Esophagus mucosa (tissue), 1 donor: Measurements from ENCODE around the gene ZDHHC9. TPM values are rescaled to one million over a fixed set of nuclear protein-coding genes. Genes with fewer than 3 reads are reported as not detected.

Experiments used
- ATAC-seq: fragments of 200-7000 bp; cut with Tn5 transposase; one replicate; pipeline ENCODE4 v1.9.1; 2020
- total RNA-seq: library from RNA; stranded (reverse); gene quantifications from one replicate; pipeline ENCODE4 v1.2.4, GENCODE V29; 2023
- donor health status: DM: yes; HTN: yes; CAD: no.

The ZDHHC9 gene
- total RNA-seq, 1 donor from 2014 or later = 12.8 TPM

DNA sequence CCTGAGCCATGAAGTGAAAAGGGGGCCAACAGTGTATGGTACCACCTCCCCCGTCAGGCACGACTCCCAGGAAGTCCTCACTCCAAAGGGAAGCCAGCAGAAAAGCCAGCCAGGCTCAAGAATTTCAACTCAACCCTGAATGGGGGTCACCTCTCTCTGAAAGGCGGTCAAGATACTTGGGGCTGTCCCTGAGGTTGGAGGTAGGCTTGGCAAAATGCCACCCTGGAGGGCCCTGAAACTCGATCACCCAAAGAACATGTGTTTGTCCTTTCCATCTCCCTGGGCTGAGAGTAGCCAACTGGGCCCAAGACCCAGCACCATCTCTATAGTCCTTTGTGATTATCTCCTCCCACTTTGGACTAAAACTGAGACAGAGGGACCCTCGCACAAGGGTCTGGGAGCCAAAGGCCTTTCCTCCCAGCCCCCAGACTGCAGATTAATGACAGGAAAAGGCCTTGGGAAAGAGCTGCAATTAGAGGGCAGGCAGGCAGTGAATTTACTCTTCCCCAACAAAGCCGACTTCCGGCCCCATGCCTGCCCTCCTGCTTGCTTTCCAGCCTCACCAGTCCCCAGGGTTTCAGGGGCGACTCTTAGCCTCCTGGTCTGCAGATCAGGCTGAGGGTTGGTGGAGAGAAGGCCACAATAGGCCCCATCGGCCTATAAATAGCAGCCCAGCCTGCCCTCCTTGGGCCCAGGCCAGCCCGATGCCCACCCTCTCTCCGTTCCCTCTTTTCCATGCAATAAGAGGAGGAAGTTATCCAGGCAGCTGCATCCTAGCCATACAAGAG, 58.3 kb downstream of the ZDHHC9 start:
- ATAC-seq = no peak

DNA sequence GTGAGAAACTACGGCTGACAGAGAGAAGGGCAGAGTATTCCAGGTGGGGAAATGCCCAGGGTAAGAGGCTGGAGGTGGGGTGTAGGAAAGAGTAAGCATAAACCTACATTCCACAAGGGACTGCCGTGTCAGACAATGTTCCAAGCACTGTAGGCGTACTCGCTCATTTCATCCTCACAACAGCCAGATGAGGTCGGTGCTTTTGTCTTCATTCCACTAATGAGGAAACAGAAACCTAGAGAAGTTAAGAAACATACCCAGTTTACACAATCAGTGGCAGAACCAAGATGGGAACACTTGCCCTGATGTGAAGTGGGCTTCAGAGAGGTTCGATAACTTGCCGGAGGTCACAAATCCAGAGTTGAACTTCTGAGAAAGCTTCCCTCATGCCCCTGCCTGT, 59.3 kb downstream of the ZDHHC9 start:
- no peak for ATAC-seq

DNA sequence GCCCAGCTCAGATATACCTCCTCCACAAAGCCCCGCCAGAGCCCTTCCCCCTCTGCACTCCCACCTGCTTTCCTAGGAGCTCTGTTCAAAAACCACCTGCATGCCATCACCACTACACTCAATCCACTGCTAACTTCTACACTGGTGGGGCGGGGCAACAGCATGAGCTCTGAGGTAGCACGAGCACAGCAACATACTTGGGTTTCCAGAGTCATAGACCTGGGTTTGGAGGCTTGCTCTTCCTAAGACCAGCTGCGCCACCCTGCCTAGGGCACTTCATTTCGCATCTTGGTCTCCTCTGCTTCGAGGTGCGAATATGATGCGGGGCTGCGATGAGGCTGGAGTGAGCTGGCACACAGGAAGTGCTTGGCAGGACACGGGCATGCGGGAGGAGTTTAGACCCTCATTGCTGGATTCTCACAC, 60.4 kb downstream of the ZDHHC9 start:
- ATAC-seq = no peak

DNA sequence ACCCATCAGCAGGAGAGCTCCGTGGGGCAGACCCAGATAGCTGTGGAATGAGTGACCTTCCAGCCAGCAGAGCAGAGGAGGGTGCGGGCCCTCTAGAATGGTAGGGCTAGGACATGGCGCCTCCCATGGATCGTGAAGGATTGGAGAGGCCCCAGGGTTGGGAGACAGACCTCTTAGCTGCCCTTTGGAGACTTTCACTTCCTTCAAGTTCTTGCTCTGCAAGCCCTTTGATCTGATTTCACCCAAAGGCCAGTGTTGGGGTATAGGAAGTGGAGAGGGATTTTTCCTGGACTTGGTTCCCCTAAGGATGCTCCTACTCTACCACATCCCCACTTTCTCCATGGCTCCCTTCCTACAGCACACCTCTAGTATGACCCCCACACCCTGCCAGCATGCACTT, 61.0 kb downstream of the ZDHHC9 start:
- ATAC-seq = no peak

DNA sequence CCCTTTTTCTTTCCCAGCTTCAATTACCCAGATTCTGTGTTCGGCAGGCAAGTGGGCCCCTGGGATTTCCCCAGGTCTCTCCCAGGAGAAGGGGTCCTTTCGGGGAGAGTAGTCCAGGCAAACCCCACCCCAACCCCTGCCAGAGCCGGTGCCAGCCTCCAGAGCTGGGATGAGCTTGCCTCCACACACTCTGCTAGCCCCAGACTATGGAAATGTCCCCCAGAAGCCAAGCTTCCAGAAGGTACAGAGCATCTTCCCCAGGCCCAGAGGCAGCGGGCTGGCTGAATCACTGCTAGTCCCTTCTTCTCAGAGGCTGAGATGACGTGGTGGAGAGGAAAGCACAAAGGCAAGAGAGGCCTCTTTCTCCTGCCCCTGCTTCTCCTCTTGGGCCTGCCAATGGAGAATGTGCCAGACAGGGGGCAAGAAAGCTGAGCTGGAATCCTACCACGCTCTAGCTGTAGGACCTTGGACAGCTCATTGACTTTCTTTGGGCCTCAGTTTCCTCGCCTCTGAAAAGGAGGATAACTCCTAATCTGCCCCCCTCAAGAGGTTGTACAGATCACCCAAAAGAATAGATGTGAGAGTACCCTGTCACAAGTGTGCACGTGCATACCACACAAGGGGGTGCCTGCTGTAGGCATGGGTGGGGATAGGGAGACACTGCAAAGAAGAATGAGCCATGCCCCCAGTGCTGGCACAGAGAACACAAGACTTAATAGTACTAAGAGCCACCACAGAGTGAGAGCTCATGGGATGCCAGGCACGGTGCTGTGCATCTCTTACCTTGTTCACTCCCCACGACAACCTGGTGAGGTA, 61.8 kb downstream of the ZDHHC9 start:
- ATAC-seq = no peak

DNA sequence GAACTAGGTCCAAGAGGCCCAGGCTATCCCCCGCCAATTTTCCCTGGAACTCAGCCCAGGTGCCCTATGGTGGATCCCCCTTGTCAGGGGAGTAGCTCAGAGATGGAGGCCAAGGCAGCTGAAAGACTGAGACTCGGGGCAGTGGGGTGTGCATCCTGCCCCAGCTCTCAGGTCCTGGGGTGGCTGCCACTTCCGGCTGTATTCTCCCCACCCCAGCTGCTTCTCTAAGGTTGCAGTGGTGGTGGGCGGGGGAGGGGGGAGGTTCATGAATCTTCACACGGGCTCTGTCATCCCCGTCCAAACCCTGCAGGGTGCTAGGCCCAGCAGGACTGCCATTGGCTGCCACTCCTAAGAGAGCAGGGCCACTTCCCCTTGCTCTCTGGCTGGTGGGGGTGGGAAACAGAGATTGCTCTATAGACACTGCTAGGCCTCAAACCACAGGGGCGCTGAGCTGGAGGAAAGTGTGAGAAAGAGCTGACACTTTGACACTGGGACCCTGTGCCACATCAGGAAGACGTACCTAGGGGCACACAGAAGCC, 62.5 kb downstream of the ZDHHC9 start:
- peak; percentile 59 for ATAC-seq

DNA sequence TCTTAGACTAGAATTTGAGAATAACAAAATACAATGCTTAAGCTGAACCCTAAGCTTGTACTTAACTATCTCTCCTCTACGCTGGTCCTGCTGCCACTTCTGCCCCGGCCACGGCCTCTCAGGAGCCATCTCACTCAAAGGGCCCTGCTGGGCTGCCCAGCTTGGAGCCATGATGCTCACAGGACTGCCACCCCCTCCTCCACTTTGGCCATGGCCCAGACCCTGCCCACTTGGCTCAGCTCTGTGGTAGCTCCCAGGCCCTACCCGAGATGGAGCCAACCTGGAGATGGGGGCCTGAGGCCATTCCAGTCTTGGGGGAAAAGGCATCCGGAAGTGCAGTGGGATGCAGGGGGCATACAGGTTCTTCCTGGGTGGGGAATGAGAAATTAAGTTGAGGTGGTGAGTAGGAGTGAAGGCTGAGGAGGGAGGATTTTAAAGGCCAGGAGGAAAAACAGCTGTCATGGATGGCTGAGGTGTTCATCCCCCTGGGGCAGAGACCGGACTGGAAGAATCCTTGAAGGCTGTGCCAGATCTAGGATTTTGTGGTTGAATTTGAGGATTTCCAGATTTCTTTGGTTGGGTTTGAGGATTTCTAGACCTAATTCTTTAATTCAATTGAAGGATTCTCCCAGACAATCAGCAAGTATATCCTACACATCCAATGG, 63.1 kb downstream of the ZDHHC9 start:
- no peak for ATAC-seq

DNA sequence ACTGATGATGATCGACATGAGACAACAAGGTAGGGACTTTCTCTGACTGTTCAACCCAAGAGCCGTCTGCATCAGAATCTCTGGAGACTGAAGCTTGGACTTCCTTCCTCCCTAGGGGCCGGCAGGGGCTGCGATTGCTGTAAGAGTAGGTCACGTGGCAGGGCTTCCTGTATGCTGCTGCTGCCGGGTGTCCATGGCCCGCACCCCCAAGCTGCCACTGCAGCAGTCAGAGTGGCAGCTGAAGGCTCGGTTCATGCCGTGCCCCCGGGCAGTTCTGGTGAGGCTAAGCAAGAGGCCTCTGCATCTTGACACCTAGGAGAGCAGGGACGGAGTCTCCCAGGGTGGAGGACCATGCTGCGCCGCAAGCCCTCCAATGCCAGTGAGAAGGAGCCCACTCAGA, 63.9 kb downstream of the ZDHHC9 start, which contains the start of gene SASH3:
SASH3 (plus strand) TSS at position 203 of the 400 bp plus-strand sequence; CDS start at position 352, 149 bp downstream.
- peak; percentile 45 for ATAC-seq

DNA sequence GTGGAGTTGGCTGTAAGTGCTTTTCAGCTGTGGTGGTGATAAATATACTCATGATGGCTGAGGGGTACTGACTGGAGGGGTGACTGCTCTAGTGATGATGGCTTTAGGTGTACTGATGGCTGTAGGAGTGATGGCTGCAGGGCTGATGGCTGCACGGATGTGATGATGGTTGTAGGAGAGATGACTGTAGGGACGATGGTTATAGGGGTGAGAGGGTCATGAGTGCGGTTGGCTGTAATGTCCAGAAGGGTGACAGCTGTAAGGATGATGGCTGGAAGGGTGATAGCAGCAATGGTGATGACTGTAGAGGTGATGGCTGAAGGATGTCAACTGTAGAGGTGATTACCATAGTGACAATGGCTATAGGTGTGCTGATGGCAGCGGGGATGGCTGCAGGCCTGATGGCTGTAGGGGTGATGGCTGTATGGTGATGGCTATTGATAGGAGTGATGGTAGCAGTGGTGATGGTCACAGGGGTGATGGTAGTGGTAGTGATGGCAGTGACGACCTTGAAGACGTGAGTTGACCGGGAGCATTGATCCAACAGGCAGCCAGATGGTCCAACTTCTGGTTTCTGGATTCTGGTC, 64.5 kb downstream of the ZDHHC9 start:
- ATAC-seq = no peak

DNA sequence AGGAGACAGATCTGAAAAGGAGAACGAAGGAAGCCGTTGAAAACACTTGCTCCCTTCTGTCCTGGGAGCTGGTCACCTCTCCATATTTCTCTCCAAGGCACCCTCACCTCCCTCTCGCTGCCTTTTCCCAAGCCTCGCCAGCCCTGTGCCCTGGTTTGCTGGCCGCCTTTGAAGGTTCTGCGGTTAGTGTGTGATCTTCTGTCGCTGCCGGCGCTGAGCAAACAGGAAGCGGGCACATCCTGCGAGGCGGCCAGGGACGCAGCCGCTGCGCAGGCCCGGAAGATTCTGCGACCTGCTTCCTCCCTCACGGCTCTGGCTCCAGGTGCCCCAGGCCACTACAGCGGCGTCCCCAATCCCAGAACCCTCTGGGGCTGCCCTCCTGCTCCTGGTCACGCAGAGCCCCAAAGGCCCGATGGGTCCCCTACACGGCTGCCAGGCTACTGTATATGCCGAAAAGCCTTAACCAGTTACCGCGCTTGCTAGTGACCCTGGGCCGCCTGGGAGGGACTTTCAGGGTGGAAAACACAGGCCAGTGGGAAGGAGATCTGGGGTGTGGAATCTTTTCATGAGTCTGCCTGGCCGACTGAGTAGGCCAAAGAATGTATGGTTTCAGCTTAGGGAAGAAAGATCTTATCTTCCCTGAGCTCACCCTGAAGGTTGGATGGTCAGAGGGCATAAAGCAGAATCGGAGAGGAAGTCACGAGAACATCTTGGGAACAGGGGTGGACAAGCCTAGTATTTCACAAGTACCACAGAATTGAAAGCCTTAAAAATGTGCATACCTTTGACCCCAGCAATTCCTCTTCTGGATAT, 66.3 kb downstream of the ZDHHC9 start:
- peak; percentile 48 for ATAC-seq

DNA sequence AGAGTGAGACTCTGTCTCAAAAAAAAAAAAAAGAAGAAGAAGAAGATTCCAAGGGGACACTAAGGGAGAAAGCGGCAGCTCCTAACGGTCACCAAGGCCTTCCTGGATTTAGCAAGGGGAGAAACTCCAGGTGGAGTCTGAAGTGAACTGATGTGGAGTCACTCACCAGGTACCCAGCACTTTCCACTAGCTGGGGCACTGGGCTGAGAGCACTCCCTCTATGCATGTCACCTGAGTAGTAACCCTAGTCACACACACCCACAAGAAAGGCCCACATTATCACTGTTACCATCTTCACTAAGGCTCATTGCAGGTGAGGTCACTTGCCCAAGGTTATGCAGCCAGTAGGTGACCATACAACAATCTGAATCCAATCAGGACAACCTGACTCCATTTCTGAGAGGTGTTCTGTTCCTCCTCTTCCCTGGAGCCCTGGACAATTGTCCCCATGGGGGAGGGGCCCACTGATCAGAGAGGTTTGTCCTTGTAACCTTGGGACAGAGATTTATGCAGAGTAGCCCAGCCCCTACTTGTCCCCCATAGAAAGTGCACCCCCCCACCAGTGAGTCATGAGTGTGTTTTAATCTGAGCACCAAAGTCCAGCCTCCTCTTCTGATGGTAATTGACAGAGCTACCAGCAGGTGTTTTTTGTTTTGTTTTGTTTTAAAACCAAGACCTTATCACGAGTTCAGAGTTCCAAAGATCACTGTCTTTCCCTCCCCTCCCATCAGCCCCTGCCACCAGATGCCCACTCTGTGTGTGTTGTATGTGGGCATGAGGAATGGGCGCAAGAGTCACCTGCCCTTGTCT, 69.8 kb downstream of the ZDHHC9 start:
- no peak for ATAC-seq

DNA sequence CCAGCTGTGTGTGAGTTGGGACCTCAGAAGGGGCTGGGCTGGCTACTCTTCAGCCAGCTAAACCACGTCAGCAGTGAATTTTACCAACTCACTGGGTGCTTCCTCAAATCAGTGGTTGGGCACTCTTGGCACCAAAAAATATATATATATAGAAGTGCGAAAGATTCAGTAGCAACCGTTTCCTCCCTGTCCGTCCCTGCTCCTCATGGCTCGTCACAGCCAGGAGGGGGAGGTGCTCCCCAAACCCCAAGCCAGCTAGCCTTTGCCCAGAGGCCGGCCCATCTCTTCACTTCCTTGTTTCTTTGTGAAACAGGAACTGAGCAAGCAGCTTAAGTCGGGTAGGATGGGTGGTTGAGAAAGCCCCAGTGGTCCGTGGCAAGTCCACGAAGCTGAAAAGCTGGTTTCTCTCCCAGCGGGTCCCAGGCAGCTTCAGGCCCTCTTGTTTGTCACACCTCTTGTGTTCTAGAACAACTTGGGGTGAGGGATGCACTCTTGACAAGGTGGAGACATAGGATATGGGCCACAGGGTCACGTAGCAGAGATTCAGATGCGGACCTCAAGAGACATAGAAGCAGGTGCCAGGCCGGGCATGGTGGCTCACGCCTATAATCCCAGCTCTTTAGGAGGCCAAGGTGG, 70.8 kb downstream of the ZDHHC9 start:
- peak; percentile 33 for ATAC-seq

DNA sequence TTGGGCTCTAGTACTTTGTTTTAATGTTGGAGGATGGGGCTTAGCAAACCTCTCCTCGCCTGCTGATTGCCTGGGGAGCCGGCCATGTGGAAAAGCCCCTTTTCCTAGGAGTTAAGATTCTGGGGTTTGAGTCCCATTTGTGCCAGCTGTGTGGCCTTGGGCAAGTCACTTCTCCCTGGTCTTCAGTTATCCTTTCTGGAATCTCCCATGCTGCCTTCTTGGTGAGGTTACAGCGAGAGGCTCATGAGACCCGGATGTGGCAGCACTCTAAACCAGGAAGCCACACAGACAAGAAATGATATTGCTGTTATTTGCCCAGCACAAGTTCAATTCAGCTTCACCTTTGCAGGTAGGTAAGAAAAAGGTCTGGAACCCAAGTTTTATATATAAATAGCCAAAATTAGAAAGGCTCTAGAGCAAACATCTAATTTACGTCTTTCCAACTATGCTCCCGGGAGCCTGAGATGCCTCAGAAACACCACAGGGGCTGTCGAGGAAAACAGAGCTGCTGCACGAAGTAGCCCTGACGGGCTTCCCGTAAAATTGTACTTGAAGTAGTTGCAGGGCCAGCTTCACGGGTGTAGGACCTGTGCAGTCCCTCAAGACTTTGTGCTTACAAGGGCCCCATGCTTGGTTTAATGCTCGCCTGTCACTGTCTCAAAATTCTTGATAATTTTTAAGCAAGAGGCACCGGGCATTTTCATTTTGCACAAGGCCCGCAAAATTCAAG, 72.3 kb downstream of the ZDHHC9 start:
- ATAC-seq = no peak

DNA sequence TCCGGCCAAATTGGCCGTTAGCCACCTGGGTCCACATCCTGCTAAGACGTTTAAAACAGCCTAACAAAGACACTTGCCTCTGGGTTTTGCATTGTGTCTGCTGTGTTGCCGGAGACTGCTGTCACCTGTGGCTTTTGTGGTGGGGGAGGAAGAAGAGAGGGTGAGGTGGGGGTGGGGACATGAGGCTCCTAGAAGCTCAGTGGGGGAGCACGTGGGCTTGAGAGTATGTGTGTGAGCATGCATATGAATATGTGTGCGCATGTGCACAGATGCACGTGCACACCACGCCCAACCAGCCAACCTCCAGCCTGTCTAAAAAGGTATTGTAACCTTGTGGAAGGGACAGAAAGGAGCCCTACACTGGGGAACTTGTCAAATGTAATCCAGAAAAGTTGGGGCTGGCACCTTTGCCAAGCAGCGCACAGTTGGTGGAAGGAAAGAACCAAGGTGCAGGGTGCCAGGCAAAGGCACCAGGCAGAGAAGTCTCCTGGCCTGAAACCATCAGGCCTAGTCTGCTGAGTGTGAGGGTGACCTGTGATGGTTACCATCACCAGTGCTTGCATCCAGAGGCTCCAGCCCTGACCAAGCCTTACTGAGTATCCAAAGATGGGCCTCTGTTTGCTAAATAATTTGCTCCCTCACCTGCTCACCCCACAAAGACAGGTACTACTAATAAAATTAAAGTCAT, 74.1 kb downstream of the ZDHHC9 start:
- peak; percentile 62 for ATAC-seq

DNA sequence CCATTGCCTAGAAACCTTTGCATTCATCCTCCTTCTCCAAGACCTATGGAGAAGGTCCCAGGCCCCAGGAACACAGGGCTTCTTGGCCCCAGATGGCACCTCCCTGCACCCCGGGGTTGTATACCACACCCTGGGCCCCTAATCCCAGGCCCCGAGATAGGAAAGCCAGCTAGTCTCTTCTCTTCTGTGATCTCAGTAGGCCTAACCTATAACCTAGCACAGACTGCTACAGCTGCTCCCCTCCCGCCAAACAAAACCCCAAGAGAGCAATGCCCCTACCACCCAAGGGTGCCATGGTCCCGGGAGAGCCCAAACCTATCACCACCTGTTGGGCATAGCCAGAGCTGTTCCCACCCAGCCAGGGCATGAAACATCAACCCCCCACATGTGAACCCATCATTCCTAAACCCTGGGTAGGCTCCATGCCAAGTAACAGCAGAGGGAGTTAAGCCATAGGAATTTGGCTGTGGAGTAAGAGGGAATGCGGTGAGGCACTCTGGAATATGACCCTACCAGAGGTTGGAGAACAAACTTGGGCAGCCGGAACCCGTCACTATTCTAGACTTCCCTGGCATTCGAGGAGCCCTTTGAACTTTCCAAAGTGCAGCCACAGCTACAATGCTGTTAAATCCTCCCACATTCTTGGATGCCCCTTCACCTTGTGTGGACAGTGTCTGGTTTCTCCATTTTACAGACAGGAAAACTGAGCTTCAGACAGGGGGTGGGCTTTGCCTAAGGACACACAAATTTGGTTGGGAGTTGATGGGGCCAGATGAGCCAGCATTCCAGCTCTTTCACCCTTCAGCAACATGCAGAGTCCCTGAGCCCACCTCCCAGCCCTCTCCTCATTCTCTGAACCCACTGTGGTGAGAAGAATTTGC, 74.9 kb downstream of the ZDHHC9 start:
- ATAC-seq = no peak

DNA sequence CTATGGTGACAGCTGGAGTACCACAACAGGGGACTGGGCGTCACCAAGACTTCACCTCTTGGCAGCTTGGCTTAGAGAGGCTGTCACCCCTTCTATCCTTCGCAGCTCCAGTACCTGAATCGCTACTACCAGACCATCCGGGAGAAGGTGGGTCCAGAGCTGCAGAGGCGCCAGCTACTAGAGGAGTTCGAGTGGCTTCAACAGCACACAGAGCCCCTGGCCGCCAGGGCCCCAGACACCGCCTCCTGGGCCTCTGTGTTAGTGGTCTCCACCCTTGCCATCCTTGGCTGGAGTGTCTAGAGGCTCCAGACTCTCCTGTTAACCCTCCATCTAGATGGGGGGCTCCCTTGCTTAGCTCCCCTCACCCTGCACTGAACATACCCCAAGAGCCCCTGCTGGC, 75.5 kb downstream of the ZDHHC9 start:
- ATAC-seq = no peak

DNA sequence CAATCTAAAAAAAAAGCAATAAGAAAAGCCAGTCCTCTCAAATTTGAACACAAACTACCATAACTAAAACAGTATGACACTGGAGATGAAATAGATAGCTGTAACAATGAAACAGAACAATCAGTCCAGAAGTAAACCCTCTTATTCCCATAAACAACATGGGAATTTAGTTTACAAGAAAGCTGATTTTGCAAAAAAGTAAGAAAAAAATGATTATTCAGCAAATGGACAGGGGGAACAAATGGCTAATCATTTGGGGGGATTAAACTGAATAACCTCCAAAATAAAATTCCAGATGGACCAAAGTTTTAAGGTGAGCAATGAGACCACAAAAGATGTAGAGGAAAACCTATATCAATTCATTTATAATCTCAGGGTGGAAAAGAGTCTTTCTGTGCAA, 80.0 kb downstream of the ZDHHC9 start:
- ATAC-seq = no peak

DNA sequence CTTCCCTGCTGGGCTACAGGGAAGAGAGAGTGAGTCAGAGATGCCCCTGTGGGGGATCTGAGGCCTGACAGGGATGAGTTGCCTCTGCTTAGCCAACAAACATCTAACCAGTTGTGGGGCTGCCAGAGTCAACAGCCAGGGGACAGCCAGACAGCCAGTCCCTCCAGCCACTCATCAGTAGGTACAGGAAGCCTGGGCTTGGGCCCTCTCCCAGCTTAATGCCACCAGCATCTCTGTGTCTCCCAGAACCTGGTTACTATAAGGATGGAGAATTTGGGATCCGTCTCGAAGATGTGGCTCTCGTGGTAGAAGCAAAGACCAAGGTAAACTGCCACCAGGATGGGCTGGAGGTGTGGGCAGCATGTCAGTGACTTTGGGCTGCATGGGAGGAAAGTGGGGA, 81.2 kb downstream of the ZDHHC9 start:
- ATAC-seq = no peak
